HG02588 (cell line): ENCODE measurements around the gene COPS3.
"Not testable (repeated sequence)": the region's sequence is repeated elsewhere in the genome, so short reads cannot be mapped to it uniquely, and the experiment has no call there.

Experiments used
- ATAC-seq: cut with Tn5 transposase; IDR thresholded peaks from one replicate; pipeline ENCODE4 v1.9.1; 2021; ENCODE audit warnings: mild to moderate bottlenecking, moderate library complexity; ENCODE audit not compliant: unreplicated experiment

The COPS3 gene

GRCh38 chr17:17303010-17303846 lies 22.2 kb upstream of the COPS3 start, which contains the start of gene NT5M:
Gene NT5M, plus strand, starts transcription at chr17:17303373. Its CDS starts 178 bp downstream, at chr17:17303551.
- peak; percentile 63 for ATAC-seq

- ATAC-seq, result not testable (repeated sequence)
Observed at GRCh38 chr17:17301659-17302058, 20.6 kb upstream of the COPS3 start.

GRCh38 chr17:17300624-17301568 lies 19.9 kb upstream of the COPS3 start:
- no peak for ATAC-seq

GRCh38 chr17:17298108-17298507 lies 17.1 kb upstream of the COPS3 start:
- ATAC-seq, result no peak

GRCh38 chr17:17297217-17297616 lies 16.2 kb upstream of the COPS3 start:
- no peak for ATAC-seq

- no peak for ATAC-seq
Observed at GRCh38 chr17:17295141-17295540, 14.1 kb upstream of the COPS3 start.

GRCh38 chr17:17289701-17290100 lies 8.7 kb upstream of the COPS3 start:
- no peak for ATAC-seq

- no peak for ATAC-seq
Observed at GRCh38 chr17:17289086-17289485, 8.0 kb upstream of the COPS3 start.

- ATAC-seq, result no peak
Observed at GRCh38 chr17:17285951-17286350, 4.9 kb upstream of the COPS3 start.

- no peak for ATAC-seq
Observed at GRCh38 chr17:17279316-17279715, 1.7 kb downstream of the COPS3 start.

- not testable (repeated sequence) for ATAC-seq
Observed at GRCh38 chr17:17277431-17277830, 3.6 kb downstream of the COPS3 start.

GRCh38 chr17:17275971-17276370 lies 5.1 kb downstream of the COPS3 start:
- ATAC-seq, result no peak

GRCh38 chr17:17269926-17270773 lies 10.9 kb downstream of the COPS3 start:
- no peak for ATAC-seq

- ATAC-seq, result no peak
Observed at GRCh38 chr17:17264430-17264829, 16.6 kb downstream of the COPS3 start.

GRCh38 chr17:17258998-17259397 lies 22.0 kb downstream of the COPS3 start:
- ATAC-seq, result no peak

GRCh38 chr17:17258011-17258410 lies 23.0 kb downstream of the COPS3 start:
- no peak for ATAC-seq

- no peak for ATAC-seq
Observed at GRCh38 chr17:17256316-17256715, 24.7 kb downstream of the COPS3 start.

GRCh38 chr17:17255689-17256088 lies 25.4 kb downstream of the COPS3 start:
- not testable (repeated sequence) for ATAC-seq

- no peak for ATAC-seq
Observed at GRCh38 chr17:17254036-17254435, 27.0 kb downstream of the COPS3 start.

GRCh38 chr17:17253406-17253805 lies 27.6 kb downstream of the COPS3 start:
- no peak for ATAC-seq
